Lung microvascular endothelial cell (primary cell): ENCODE data around the gene TBX15. TPM values are rescaled to one million over a fixed set of nuclear protein-coding genes. Genes with fewer than 3 reads are reported as not detected.
"Not testable (repeated sequence)": the region's sequence is repeated elsewhere in the genome, so short reads cannot be mapped to it uniquely, and the experiment has no call there.

Source experiments
- DNase-seq, 2 donors: peaks; one replicate each; pipeline versions ENCODE4 v3.0.0 to v3.0.0-alpha.2; 2010; ENCODE audit warnings: low read depth in 2 of 2
- total RNA-seq: library from RNA; depleted of rRNA; stranded (reverse); fragments of >200 nt; gene quantifications from 2 replicates; pipeline ENCODE4 v1.2.1, GENCODE V29; 2014

The TBX15 gene
- total RNA-seq, 1 donor from 2014 or later, result under 0.01 TPM

DNA sequence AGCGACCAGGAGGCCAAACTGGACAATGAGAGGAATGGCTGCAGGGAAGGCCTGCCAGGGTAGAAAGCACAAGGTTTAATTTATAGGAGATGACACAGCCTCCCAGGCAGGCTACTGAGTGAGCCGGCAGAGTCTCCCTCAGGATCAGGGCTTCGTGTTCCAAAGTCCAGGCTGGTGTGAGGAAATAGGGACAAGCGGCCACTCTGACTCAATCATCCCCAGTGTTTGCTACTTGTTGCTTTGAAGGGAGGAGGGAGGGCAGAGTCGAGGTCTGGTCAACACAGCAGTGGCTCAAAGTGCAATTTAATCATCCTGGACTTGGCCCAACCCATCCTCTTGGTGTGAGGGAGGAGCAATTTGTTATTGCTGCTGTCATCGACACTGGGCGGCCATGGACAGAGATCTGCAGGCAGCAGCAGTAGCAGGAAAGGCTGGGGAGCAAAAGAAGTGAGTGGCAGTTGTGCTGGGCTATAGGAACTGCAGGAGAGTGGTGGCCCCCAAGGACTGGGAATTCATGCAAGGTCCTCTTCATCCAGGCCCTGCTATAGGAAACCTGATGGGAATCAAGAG is 27.5 kb downstream of the TBX15 start:
- DNase-seq, result no peak

- no peak for DNase-seq
These were observed 28.0 kb downstream of the TBX15 start for GRCh38 chr1:118960026-118960561.

DNA sequence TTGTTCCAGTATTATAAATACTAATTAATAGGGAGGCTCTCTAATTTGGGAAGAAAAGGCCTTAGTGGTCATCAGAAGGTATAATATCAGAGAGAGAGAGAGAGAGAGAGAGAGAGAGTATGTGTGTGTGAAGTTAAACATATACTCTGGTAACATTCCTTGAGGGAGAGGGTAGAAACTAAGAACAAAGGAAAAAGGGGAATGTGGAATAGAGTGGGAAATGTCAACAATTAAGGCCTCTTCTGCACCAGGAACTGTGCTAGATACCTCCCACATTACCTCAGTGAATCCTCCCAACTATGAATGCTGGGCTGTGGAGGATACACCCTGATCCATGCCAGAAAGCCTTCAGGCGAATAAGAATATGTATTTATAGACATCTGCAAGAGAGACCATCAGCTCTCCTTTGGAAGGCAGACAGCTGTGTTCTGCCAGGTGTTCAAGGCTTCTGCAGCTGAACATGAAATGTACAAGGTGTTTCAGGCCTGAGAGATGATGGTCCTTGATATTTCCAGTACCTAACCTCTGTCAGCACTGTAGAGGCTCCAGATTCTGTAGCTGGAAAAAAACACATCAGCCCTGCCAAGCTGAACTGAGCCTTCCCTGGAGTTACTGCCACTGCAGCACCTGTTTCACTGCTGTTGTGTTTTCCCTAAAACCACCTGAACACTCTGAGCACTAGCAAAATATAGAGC is 29.1 kb downstream of the TBX15 start:
- no peak for DNase-seq

GRCh38 chr1:118958140-118958539 is 30.0 kb downstream of the TBX15 start:
- no peak for DNase-seq

DNA sequence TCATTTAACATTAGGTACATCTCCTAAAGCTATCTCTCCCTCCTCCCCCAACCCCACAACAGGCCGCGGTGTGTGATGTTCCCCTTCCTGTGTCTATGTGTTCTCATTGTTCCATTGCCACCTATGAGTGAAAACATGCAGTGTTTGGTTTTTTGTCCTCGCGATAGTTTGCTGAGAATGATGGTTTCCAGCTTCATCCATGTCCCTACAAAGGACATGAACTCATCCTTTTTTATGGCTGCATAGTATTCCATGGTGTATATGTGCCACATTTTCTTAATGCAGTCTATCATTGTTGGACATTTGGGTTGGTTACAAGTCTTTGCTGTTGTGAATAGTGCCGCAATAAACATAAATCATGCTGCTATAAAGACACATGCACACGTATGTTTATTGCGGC is 30.6 kb downstream of the TBX15 start:
- not testable (repeated sequence) for DNase-seq

- DNase-seq, result no peak
These were observed 33.7 kb downstream of the TBX15 start for GRCh38 chr1:118954301-118954905.

- no peak for DNase-seq
These were observed 36.7 kb downstream of the TBX15 start for GRCh38 chr1:118951270-118951936.

DNA sequence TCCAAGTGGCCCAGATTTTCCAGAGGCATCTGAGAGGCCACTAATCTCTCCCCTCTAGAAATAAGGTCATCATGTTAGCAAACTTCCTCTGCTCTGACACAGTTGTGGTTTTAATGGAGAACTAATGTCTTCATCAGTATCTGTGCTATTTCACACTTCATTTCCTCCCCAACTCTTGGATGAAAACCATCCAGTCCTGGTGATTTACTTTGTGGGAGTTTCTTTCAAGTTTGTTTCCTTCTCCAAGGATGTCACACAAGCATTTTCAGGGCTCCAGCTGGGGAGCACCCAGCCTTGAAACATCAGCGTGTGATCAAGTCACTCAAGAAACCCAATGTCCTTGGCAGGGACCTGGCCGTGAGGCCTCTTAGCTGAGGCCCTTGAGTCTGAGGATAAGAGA is 38.8 kb downstream of the TBX15 start:
- no peak for DNase-seq

GRCh38 chr1:118948846-118949245 is 39.3 kb downstream of the TBX15 start:
- DNase-seq, result no peak

- DNase-seq, result no peak
These were observed 39.8 kb downstream of the TBX15 start for GRCh38 chr1:118948351-118948750.

GRCh38 chr1:118947790-118948189 is 40.4 kb downstream of the TBX15 start:
- DNase-seq, result no peak

DNA sequence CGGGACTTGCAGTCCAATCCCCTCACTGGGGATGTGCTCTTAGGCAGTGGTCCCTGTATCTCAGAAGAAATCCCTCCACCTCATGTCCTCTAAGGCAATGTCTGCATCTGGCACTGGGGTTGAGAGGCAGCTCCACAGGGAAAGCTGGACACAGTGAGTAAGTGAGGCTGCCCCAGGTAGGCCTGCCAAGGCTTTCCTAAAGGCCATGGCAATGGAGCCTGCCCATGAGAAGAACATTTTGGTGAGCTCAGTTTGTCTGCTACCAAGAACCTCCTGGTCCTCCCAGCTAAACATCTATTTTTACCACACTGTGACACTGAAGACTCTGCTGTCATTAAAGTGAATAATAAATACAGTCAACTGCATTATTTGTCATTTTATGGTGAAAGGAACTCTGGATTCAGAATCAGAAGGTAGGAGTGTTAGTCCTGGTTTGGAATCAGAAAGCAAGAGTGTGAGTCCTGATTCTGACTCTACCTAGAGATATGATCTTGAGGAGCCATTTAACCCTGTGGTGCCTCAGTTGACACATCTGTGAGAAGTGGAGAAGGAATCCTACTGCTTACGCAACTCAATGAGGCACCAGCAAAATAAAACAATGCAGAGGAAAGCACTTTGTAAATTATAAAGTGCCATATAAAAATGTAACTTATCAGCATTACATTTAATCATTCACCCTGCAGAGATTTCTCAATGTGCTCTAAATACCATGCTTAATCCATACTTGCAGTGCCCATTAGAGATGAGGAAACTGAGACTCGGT is 41.0 kb downstream of the TBX15 start:
- DNase-seq, result no peak

- no peak for DNase-seq
These were observed 42.7 kb downstream of the TBX15 start for GRCh38 chr1:118945489-118945888.

GRCh38 chr1:118944546-118944945 is 43.6 kb downstream of the TBX15 start:
- DNase-seq, result no peak

- no peak for DNase-seq
These were observed 44.0 kb downstream of the TBX15 start for GRCh38 chr1:118944133-118944532.

GRCh38 chr1:118940957-118941356 is 47.2 kb downstream of the TBX15 start:
- no peak for DNase-seq

GRCh38 chr1:118937413-118938072 is 50.6 kb downstream of the TBX15 start:
- DNase-seq, result no peak

GRCh38 chr1:118934706-118935105 is 53.4 kb downstream of the TBX15 start:
- no peak for DNase-seq

GRCh38 chr1:118933051-118933781 is 54.9 kb downstream of the TBX15 start:
- no peak for DNase-seq

- DNase-seq, result no peak
These were observed 56.3 kb downstream of the TBX15 start for GRCh38 chr1:118931876-118932275.
